HG03066 (cell line): ENCODE measurements around the gene EIF4E1B.
"Not testable (repeated sequence)": the region's sequence is repeated elsewhere in the genome, so short reads cannot be mapped to it uniquely, and the experiment has no call there.

Experiments
- ATAC-seq: cut with Tn5 transposase; IDR thresholded peaks from one replicate; pipeline ENCODE4 v1.9.1; 2021; ENCODE audit warnings: low read depth; ENCODE audit not compliant: unreplicated experiment

EIF4E1B gene, protein sequence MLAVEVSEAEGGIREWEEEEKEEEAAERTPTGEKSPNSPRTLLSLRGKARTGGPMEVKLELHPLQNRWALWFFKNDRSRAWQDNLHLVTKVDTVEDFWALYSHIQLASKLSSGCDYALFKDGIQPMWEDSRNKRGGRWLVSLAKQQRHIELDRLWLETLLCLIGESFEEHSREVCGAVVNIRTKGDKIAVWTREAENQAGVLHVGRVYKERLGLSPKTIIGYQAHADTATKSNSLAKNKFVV

DNA sequence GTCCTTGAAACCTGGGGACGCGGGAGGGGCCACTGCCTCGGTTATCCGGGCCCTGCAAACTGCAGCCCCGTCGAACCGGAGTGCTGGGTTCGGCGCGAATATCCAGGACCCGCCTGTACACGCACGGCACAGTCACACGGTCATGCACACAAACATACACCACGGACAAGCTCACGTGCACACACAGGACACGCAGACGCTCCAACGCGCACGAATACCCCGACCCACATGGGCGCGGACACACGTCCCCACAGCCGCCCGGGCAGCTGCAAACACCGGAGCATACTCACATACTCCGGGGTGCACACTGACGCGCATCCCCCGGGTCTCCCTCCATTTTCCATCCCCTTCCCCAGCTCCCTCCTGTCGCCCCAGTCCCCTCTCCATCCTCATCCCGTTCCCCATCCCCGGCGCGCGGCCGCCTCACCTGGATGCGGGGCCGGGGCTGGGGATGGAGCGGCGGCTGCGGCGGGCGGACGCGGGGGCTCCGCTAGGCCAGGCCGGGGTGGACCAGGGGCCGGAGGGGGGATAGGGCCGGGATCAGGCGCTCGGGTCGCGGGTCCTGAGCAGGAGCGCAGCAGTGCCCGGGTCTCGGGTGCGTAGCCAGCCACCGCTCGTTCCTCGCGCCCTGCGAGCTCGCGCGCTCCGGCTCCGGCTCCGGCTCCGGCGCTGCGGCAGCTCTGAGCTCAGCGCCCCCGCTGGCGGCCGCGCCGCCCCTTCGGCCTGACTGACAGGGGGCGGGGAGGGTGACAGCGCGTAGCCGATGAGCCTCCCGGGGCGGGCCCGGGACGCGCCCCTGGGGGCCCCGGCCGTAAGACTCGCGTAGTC is at the start of gene EIF4E1B, which contains the start of gene SNCB:
TSS of gene EIF4E1B (plus strand) at position 823 of the 828 bp plus-strand sequence. CDS start 12,113 bp downstream, outside the sequence.
TSS of gene SNCB (minus strand) at position 682 of the 828 bp plus-strand sequence. CDS start 880 bp downstream, outside the sequence.
- ATAC-seq, result no peak

DNA sequence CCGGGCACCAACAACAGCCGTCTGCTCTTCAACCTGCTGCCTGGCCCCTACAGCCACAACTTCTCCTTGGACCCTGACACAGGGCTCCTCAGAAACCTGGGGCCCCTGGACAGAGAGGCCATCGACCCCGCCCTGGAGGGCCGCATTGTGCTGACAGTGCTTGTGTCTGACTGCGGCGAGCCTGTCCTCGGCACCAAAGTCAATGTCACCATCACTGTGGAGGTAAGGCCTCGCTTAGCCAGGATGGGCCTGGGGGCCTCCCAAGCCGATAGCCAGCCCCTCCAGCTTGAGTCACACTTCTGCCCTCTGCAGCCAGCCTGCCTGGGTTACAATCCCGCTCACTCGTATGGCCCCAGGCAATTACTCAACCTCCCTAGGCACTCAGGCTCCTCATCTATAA is 49.1 kb upstream of the EIF4E1B start:
- no peak for ATAC-seq

DNA sequence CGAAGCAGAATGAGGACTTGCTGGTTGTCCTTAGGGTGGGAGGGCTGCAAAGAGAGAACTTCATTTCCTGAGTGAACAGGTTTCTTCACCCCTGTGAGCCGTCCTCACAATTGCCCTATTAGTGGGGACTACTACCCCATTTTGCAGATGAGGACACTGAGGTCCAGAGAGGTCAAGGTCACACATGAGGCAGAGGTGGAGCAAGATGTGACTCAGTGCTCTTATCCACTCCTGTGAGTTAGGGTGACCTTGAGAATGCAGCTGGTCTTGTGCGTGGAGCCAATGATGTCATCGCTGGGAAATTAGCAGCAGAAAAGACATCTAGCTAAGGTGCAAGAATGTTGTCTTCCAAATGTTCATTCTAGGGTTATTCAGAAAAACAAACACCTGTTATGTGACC is 47.4 kb upstream of the EIF4E1B start:
- ATAC-seq, result no peak

DNA sequence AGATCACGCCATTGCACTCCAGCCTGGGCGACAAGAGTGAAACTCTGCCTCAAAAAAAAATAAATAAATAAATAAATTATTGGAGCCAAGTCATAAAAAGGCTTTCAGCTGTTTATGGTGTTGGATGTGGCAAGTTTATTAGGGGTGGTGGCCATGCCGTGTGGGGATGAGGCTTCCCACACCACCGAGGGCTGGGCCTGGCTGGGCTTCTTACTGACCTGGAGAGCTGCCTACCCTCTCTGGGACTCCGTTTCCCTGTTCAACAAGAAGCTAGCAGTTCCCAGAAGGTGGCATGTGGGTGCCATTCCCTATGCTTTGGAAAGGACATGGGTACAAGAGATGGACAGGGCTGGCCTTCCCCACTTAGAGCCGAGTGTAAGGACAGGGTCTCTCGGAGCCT is 43.1 kb upstream of the EIF4E1B start:
- no peak for ATAC-seq

DNA sequence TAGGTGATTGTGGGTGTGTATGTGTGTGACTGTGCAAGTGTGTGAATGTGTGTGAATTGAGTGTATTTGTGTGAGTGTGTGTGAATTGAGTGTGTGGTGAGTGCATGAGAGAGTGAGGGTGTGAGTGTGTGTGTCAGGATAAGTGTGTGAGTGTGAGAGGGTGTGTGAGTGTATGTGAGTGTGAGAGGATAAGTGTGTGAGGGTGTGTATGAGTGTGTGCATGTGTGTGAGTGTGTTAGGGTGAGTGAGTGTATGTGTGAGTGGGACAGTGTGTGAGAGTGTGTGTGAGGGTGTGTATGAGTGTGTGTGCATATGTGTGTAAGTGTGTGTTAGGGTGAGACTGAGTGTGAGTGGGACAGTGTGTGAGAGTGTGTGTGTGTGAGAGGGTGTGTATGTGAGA is 42.2 kb upstream of the EIF4E1B start:
- no peak for ATAC-seq

DNA sequence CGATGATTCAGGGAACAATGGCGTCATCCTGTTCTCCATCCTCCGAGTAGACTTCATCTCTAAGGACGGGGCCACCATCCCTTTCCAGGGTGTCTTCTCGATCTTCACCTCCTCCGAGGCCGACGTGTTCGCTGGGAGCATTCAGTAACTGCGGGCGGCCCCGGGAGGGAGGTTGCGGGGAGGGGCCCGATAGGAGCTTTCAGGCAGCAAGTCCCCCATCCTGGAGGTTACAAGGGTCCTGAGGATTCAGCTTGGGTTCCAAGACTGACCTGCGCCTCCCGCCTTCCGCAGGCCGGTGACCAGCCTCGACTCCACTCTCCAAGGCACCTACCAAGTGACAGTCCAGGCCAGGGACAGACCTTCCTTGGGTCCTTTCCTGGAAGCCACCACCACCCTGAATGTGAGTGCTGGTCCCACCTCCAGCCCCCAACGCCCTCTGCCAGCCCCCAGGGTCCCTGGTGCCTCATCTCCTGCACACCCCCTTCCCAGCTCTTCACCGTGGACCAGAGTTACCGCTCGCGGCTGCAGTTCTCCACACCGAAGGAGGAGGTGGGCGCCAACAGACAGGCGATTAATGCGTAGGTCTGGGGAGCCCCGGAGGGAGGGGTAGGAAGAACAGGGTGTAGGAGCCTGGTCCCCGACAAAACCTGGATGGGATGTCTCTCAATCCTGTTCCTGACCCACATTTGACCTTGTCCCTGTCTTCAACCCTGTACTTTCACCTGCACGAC is 41.3 kb upstream of the EIF4E1B start:
- no peak for ATAC-seq

DNA sequence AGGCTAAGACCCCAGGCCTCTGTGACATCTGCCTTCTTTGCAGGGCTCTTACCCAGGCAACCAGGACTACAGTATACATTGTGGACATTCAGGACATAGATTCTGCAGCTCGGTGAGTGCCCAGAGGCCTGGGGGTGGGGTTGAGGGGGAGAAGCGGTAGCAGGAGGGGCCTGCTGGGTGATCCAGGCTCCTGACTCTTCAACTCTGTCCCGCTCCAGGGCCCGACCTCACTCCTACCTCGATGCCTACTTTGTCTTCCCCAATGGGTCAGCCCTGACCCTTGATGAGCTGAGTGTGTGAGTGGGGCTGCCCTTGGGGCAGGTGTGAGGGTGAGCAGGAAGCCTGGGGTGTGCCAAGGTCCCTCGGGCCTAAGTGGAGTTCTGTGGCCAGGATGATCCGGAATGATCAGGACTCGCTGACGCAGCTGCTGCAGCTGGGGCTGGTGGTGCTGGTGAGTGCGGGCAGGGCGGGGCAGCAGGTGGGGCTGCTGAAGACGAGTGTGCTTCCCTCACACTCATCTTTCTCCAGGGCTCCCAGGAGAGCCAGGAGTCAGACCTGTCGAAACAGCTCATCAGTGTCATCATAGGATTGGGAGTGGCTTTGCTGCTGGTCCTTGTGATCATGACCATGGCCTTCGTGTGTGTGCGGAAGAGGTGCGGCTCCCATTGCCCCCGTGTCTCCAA is 40.3 kb upstream of the EIF4E1B start:
- no peak for ATAC-seq

DNA sequence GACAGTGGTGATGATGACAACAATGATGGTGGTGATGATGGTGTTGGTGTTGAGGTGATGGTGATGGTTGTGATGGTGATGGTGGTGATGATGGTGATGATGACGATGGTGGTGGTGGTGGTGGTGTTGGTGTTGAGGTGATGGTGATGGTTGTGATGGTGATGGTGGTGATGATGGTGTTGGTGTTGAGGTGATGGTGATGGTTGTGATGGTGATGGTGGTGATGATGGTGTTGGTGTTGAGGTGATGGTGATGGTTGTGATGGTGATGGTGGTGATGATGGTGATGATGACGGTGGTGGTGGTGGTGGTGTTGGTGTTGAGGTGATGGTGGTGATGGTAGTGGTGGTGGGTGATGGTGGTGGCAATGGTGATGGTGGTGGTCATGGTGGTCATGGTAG is 38.8 kb upstream of the EIF4E1B start:
- ATAC-seq, result not testable (repeated sequence)

DNA sequence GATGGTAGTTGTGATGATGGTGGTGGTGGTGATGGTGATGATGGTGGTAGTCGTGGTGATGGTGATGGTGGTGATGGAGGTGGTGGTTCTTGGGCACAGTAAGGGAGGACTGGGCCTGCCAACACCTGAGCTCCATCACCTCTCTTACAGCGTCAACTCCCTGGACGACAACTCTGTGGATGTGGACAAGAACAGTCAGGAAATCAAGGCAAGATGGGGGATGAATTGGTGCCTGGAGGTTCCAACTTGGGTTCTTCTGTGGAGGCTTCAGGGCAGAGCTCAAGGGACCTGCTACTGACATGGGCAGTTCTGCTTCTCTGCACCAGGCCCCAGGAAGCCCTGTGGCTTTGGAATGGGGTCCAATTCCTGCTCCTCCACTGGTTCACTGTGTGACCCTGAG is 37.9 kb upstream of the EIF4E1B start:
- ATAC-seq, result no peak

DNA sequence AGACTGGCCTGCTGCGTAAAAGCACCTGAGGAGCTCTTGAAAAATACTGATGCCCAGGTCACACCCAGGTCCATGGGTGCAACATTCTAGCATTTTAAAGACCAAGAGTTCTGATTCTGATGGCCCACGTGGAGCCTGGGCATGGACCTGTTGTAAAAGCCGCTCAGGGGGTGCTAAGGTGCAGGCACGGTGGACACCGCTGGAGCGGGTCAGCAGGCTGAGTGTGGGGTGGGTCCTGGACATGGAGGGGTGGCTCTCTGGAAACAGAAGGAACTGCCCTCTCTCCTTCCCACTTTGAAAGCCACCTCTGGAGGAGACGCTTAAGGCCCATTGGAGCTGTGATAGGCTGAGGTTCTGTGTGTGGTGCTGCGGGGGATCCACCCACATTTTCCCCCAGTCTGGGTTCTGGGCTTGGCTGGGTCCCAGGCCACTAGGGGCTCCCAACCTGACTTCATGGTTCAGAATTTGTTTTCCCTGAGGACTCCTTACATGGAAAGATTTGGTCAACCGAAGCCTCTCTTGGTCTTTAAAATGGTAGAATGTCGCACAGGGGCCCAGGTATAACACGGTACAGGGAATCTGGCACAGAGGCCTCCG is 37.1 kb upstream of the EIF4E1B start:
- no peak for ATAC-seq

DNA sequence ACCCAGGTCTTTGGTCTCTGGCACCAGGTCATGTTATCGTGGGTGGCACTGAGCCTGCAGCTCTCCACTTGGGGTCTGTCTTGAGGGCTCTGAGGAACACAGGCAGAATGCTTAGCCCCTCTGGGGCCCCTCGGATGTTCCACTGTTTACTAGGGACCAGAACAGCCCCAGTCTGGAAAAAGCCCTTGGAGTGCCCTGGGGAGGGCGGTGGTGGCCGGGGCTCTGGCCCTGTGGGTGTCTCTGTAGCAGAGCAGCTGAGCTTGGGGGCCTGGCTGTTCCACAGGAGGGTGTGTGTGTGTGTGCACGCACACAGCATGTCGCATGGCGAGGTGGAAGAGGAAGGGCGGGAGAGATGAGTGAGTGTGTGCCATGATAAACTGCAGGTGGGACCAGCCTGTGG is 35.9 kb upstream of the EIF4E1B start:
- no peak for ATAC-seq

DNA sequence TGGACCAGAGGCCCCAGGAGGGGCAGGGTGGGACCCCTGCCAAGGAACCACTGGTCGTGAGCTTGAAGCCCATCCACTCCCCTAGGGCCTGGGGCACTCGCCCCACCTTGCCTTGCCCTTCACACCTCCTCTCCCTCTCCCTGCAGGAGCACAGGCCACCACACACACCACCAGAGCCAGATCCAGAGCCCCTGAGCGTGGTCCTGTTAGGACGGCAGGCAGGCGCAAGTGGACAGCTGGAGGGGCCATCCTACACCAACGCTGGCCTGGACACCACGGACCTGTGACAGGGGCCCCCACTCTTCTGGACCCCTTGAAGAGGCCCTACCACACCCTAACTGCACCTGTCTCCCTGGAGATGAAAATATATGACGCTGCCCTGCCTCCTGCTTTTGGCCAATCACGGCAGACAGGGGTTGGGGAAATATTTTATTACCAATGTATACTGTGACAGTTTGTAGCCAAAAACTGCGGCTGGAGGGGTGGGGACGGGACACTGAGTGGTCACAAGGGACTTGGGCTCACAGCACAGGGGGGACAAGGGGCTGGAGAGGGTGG is 35.0 kb upstream of the EIF4E1B start:
- no peak for ATAC-seq

DNA sequence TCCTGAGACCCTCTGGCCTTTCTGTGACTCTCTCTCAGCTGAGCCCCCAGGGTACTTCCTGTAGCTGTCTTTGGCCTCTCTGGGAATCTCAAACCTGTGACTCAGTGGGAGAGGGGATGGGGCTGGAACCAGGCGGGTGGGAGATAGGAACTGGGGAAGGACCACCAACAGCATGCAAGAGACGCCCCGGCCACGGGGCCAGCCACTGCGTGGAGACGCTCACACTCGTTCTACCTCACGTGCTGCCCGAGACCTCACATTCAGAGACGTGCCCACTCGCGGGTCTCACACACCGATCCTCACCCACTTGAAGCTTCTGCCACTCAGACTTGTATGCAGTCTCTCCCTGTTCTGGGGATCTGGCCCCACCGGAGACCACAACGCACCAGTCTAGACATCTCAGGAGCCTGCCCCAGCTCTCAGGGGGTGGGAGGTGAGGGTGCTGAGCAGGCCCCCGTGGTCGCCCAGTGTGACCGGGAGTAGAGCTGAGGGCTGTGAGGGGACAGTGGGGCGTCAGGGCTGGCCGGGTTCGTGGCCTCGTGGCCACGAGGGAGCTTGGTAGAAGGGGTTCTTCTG is 34.3 kb upstream of the EIF4E1B start:
- ATAC-seq, result no peak

DNA sequence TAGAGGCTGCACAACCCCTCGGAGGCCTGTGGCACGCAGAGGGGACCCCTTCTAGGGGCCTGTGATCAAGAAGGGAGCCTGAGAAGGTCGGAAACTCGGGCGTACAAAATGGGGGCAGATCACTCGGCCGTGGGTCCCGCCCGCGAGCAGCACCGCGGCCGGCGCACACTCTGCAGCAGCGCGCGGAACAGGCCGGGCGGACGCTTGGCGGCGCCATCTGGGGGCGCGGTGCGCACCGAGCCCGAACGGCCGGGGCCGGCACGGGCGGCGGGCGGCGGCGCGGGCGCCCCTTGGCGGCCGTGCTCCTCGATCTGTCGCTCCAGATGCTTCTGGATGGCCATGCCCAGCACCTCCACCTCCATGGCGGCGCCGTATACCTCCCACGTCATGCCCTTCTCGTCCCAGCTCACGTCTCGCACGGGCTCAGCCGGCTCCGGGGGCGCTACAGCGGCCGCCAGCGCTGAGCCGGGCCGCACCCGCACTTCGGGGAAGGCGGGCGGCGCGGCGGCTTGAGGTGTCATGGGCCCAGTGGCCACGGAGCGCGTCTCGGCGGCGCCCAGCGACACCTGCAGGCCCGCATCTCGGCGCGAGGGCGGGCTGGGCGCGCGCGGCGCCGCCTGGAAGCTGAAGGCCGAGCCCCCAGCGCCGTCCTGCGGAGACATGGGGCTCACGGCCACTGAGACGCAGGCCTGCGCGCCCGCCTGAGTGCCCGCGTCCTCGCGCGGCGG is 33.6 kb upstream of the EIF4E1B start:
- ATAC-seq, result no peak

DNA sequence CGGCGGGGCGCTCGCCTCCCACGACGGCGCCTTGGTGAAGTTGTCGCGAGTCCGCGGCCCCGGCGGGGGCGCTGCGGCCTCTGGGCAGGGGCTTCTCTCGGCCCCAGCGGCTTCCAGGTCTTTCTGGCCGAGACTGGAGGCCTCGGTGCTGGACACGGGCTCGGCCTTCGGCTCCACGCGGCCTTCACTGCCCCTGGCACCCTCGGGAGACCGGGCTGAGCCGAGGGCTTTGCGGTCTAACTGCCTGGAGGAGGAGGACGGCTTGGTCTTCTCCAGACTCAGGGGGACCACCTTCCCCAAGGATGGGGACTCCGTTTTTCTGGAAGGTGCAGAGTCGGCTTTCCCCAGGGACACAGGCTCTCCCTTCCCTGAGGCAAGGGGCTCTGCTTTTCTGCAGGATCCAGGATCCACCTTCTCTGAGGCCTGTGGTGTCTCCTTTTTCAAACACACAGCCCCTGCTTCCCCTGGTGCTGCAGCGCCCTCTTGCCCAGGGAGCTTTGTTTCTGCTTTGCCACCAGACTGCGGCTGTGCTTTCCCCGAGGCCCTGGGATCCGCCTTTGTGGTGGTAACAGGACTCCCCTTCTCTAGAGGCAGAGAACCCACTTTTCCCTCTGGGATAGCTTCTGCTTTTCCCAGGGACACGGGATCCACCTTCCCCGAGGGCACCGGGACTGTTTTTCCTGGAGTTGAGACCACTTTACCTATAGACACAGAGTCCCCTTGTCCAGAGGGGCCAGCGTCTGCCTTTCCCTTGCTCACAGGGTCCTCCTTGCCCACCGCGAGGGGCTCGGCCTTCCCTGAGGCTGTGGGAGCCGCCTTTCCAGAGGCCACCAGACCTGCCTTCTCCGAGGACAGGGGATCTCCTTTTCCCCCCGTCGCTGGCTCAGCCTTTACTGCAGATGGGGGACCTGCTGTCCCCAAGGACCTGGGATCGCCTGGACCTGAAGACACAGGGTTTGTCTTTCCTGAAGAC is 32.8 kb upstream of the EIF4E1B start:
- no peak for ATAC-seq

DNA sequence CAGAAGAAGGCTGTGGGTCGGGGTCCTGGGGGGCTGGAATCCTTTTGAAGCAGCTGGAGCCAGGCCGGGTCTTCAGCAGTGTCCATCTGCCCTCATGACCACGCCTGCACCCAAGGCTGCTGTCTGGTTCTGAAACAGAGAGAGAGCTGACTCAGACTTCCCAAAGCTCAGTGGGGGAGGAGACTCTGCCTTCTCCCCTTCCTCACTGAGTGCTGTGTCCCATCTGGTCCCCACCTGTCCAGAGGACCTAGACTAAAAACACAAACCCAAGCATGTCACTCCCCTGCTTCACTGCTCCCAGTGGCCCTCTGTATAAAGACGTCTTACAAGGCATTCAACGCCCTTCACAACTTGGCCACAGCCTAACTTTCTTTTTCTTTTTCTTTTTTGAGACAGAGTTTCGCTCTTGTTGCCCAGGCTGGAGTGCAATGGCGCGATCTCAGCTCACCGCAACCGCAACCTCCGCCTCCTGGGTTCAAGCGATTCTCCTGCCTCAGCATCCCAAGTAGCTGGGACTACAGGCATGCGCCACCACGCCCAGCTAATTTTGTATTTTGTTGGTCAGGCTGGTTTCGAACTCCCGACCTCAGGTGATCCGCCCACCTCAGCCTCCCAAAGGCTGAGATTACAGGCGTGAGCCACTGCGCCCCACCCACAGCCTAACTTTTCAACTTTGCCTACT is 30.6 kb upstream of the EIF4E1B start:
- ATAC-seq, result not testable (repeated sequence)

DNA sequence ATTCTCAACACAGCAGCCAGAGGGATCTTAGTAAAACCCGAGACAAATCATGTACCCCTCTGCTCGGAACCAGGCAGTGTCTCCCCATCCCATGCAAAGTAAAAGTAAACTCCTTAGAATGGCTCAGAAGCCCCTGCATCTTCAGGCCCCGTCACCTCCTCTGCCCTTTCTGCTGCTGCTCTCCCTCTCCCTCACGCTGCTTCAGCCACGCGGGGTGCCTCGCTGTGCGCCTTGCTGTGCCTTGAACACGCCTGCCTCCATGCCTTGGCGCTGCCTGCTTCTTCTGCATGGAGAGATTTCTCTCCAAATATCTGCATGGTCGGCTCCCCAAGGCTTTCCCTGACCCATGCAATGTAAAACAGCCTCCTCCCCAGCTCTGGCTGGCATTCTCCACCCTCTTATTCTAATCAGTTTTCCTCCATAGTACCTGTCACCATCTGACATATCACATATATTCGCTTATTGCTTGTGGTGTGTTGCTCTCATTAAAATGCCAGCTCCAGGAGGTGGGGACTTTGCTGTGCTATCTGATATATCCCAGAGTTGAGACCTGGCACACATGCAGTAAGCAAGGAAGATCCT is 28.5 kb upstream of the EIF4E1B start:
- ATAC-seq, result no peak
